Natural killer cell (primary cell): Measurements from ENCODE around the gene SERF1A. TPM values are rescaled to one million over a fixed set of nuclear protein-coding genes. Genes with fewer than 3 reads are reported as not detected.
"Not testable (repeated sequence)": the region's sequence is repeated elsewhere in the genome, so short reads cannot be mapped to it uniquely, and the experiment has no call there.

Source experiments
- ATAC-seq, 3 donors: fragments of 150-1000 bp in 2 of 3; fragments of 200-7000 bp in 1 of 3; cut with Tn5 transposase; 1 replicate in 1 of 3; 2 replicates in 2 of 3; pipeline ENCODE4 v1.10.0; 2021; ENCODE audit warnings: mild to moderate bottlenecking in 2 of 3, moderate library complexity in 2 of 3
- DNase-seq, 2 donors: peaks; one replicate each; pipeline versions ENCODE4 v3.0.0 to v3.0.0-alpha.2; 2013 to 2021; ENCODE audit warnings: mixed read lengths in 1 of 2
- H3K27ac ChIP-seq: one replicate; pipeline ENCODE4 v1.5.1; 2013; ENCODE audit warnings: mild to moderate bottlenecking, low read length
- H3K27me3 ChIP-seq: one replicate; pipeline ENCODE4 v1.6.1; 2013; ENCODE audit warnings: low read length; ENCODE audit not compliant: control insufficient read depth, insufficient read depth
- H3K36me3 ChIP-seq: one replicate; pipeline ENCODE4 v1.6.1; 2013; ENCODE audit warnings: low read length; ENCODE audit not compliant: control insufficient read depth, insufficient read depth
- H3K4me1 ChIP-seq: one replicate; pipeline ENCODE4 v1.6.1; 2013; ENCODE audit warnings: low read length; ENCODE audit not compliant: control insufficient read depth, insufficient read depth
- H3K4me3 ChIP-seq: one replicate; pipeline ENCODE4 v1.5.1; 2013; ENCODE audit warnings: low read length
- H3K9me3 ChIP-seq: one replicate; pipeline ENCODE4 v1.6.1; 2013; ENCODE audit warnings: low read length; ENCODE audit not compliant: control insufficient read depth, insufficient read depth
- H3K27ac Mint-ChIP-seq, 2 donors: one replicate each; pipeline ENCODE4 v1.8.0; 2022; ENCODE audit warnings: mild to moderate bottlenecking in 2 of 2, mixed read lengths in 2 of 2, moderate library complexity in 1 of 2
- H3K27me3 Mint-ChIP-seq, 2 donors: one replicate each; pipeline ENCODE4 v1.8.0; 2022; ENCODE audit warnings: low read depth in 2 of 2, mixed read lengths in 2 of 2
- H3K36me3 Mint-ChIP-seq: one replicate; pipeline ENCODE4 v1.8.0; 2022; ENCODE audit warnings: mixed read lengths
- H3K4me1 Mint-ChIP-seq, 2 donors: one replicate each; pipeline ENCODE4 v1.8.0; 2022; ENCODE audit warnings: mixed read lengths in 2 of 2
- H3K4me3 Mint-ChIP-seq: one replicate; pipeline ENCODE4 v1.8.0; 2022; ENCODE audit warnings: mild to moderate bottlenecking, moderate library complexity, mixed read lengths
- H3K9me3 Mint-ChIP-seq, 2 donors: one replicate each; pipeline ENCODE4 v1.8.0; 2022; ENCODE audit warnings: mixed read lengths in 2 of 2
- WGBS: methylation state at CpG from one replicate; pipeline ENCODE4 v1.1.7; 2013; ENCODE audit warnings: missing lambda C conversion rate; ENCODE audit not compliant: insufficient coverage; 5-methylcytosine and 5-hydroxymethylcytosine counted together
- intact Hi-C: fragments of 100-400 bp; cut with micrococcal nuclease; formaldehyde crosslinking; loops from one replicate; pipeline ENCODE4 v1.14.2; 2022
- total RNA-seq, 4 donors: library from RNA; stranded (reverse); fragments of 120-200 nt in 1 of 4; gene quantifications; one replicate each; pipeline versions ENCODE4 v1.2.3 to v1.2.4, GENCODE V29; 2013 to 2022

SERF1A gene
- 10 to 100 TPM; 11.8 to 18.2 (median 13.2) TPM for total RNA-seq
- 7.5 TPM for total RNA-seq (2013)

DNA sequence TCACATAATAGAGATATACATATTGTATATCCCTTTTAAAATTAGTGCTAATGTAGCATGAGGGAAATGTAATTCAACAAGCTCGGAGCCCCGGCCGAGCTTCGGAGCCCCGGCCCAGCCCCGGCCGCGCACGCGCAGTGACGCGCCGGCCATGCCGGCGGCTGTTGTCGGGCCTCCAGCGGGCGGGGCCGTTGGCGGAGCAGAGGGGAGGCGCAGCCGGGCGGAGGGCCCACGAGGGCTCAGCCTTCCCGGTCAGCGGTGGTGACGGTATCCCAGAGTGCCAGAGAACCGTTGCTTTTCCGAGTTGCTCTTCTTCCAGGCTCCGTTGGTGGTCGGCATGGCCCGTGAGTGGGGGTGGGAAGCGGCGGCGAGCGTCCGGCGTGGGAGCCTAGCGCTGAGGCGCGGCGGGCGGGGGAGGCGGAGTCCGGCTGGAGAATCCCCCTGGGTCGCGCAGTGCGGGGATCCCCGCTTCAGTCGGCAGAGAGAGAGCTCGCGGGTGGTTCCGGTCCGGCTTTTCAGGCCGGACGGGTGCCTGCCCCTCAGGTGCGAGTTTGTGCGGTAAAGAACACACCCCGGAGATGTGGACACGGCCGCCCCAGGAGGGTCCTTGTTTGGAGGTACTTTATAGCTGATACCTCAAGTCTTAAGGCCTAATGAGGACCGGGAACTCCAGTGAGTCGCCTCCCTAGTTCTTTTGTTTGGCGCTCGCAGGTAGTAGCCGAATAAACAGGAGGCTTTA lies at the start of gene SERF1A:
TSS of gene SERF1A (plus strand) at position 137 of the 739 bp plus-strand sequence. CDS start at position 338, 201 bp downstream.
- H3K4me3 ChIP-seq, H3K27me3 ChIP-seq, intact Hi-C loops, H3K27ac Mint-ChIP-seq, H3K27ac ChIP-seq, H3K9me3 ChIP-seq, H3K4me1 Mint-ChIP-seq, DNase-seq, H3K36me3 ChIP-seq, H3K36me3 Mint-ChIP-seq, H3K27me3 Mint-ChIP-seq, H3K9me3 Mint-ChIP-seq, H3K4me1 ChIP-seq, H3K4me3 Mint-ChIP-seq: not testable (repeated sequence)
- WGBS = no CpG with 5 or more reads among the region's 66 CpGs
- ATAC-seq = peak; percentile 90 to 95 (median 93)

GRCh38 chr5:70866778-70867177 lies 33.7 kb upstream of the SERF1A start:
- H3K4me3 Mint-ChIP-seq, H3K27me3 ChIP-seq, H3K36me3 Mint-ChIP-seq, H3K9me3 ChIP-seq, H3K4me1 ChIP-seq, intact Hi-C loops, H3K27ac ChIP-seq, H3K27ac Mint-ChIP-seq, H3K9me3 Mint-ChIP-seq, H3K27me3 Mint-ChIP-seq, ATAC-seq, H3K36me3 ChIP-seq, DNase-seq, H3K4me1 Mint-ChIP-seq, H3K4me3 ChIP-seq: not testable (repeated sequence)
- whole genome bisulfite sequencing = no CpG with 5 or more reads among the region's 2 CpGs

DNA sequence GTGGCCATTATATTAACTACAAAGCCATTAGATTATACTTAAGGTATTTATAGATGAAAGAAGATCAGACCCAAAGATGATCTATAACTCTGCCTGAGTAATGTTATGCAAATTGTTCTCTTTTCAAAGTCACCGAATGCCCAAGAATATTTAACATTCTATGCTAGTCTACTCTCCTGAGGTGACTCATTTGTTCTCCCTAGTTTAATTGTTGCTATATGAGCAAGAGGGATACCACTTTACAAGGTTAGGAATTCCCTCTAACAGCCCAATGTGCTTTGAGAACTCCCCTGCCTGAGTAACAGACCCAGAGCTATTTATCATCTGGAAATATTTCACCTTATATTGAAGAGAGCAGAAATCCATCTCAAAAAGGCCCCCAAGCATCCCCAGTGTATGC lies 29.8 kb upstream of the SERF1A start:
- not testable (repeated sequence) for H3K4me1 ChIP-seq

DNA sequence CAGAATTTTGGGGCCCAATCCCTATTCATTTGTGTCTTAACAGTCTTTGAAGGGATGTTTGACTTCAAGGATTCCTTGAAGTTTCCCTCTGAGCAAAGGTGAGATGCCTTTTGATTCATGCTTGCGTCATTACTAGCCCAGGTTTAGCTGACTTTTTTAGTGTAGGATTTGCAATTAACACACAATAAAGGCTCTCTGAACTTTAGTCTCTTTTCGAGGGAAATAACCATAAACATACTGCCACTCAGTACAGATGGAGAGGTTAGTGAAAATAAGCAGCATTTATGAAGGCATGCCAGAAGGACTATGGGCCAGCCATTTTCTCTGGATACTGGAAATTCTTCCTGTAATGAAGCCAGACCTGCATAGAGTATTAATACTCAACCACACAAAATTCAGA lies 4.4 kb upstream of the SERF1A start:
- intact Hi-C loops, H3K9me3 ChIP-seq, H3K4me3 Mint-ChIP-seq, H3K27me3 ChIP-seq, H3K36me3 Mint-ChIP-seq, H3K27me3 Mint-ChIP-seq, H3K27ac ChIP-seq, H3K4me1 Mint-ChIP-seq, H3K4me1 ChIP-seq, ATAC-seq, H3K36me3 ChIP-seq, H3K9me3 Mint-ChIP-seq, H3K27ac Mint-ChIP-seq, DNase-seq, H3K4me3 ChIP-seq: not testable (repeated sequence)
- no CpG with 5 or more reads among the region's 2 CpGs for WGBS

More for the DNA sequence above, 29.8 kb upstream of the SERF1A start:
- H3K4me3 Mint-ChIP-seq, H3K9me3 ChIP-seq, H3K36me3 Mint-ChIP-seq, ATAC-seq, H3K27me3 Mint-ChIP-seq, H3K27ac Mint-ChIP-seq, H3K36me3 ChIP-seq, H3K4me1 Mint-ChIP-seq, H3K4me3 ChIP-seq, H3K9me3 Mint-ChIP-seq, H3K27me3 ChIP-seq, intact Hi-C loops, DNase-seq, H3K27ac ChIP-seq: not testable (repeated sequence)
- WGBS = no CpG with 5 or more reads among the region's 1 CpG

DNA sequence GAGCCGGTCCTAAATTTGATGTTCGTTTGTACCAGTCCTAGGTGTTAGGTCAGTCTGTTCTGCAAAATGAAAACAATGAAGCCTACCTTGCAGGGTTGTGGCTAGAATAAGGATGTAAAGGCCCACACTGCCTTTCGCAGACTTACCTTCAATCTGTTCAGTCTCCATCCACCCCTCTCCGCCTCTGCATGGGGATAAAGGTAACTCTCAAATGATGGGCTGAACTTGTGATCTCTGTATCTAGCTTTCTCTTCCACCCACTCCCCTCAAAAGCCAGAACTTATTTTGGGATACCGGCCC lies 753 bp downstream of the SERF1A start:
- H3K27ac Mint-ChIP-seq, H3K27ac ChIP-seq, DNase-seq, H3K4me1 ChIP-seq, intact Hi-C loops, H3K36me3 Mint-ChIP-seq, H3K27me3 ChIP-seq, H3K4me1 Mint-ChIP-seq, H3K4me3 ChIP-seq, H3K4me3 Mint-ChIP-seq, H3K27me3 Mint-ChIP-seq, H3K9me3 Mint-ChIP-seq, H3K36me3 ChIP-seq, H3K9me3 ChIP-seq: not testable (repeated sequence)
- no CpG with 5 or more reads among the region's 5 CpGs for WGBS
- peak in 1 of 3 donors; percentile 11 for ATAC-seq

GRCh38 chr5:70906624-70907023 lies 6.2 kb downstream of the SERF1A start:
- H3K4me1 ChIP-seq, H3K27me3 Mint-ChIP-seq, H3K27ac ChIP-seq, H3K4me3 ChIP-seq, H3K27me3 ChIP-seq, H3K36me3 ChIP-seq, intact Hi-C loops, H3K36me3 Mint-ChIP-seq, H3K4me1 Mint-ChIP-seq, DNase-seq, H3K27ac Mint-ChIP-seq, ATAC-seq, H3K9me3 ChIP-seq, H3K9me3 Mint-ChIP-seq, H3K4me3 Mint-ChIP-seq: not testable (repeated sequence)
- WGBS = no CpG with 5 or more reads among the region's 5 CpGs

DNA sequence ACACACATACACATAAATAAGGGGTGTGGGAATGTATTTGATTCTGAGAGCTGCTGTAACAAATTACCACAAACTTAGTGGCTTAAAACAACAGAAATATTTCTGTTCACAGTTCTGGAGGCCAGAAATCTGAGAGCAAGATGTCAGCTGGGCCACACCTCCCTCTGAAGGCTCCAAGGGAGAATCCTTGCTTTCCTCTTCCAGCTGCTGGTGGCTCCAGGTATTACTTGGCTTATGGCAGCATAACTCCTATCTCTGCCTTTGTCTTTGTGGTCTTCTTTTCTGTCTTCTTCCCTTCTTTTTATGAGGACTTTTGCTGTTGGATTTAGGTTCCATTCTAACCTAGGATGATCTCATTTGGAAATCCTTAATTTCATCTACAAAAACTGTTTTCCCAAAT lies 16.4 kb downstream of the SERF1A start:
- intact Hi-C loops, DNase-seq: not testable (repeated sequence)

GRCh38 chr5:70925211-70925562 lies 24.7 kb downstream of the SERF1A start:
- H3K4me1 ChIP-seq, H3K4me1 Mint-ChIP-seq, H3K36me3 Mint-ChIP-seq, H3K4me3 ChIP-seq, H3K36me3 ChIP-seq, H3K27ac ChIP-seq, intact Hi-C loops, H3K9me3 ChIP-seq, DNase-seq, H3K9me3 Mint-ChIP-seq, H3K27ac Mint-ChIP-seq, H3K27me3 Mint-ChIP-seq, H3K27me3 ChIP-seq, H3K4me3 Mint-ChIP-seq: not testable (repeated sequence)
- ATAC-seq = peak; percentile 41 to 60 (median 53)
- WGBS = no CpG with 5 or more reads among the region's 16 CpGs

More for the DNA sequence above, 16.4 kb downstream of the SERF1A start:
- not testable (repeated sequence) for H3K36me3 ChIP-seq, H3K27ac Mint-ChIP-seq, H3K4me1 Mint-ChIP-seq, H3K27me3 ChIP-seq, H3K4me3 ChIP-seq, H3K27ac ChIP-seq, H3K4me3 Mint-ChIP-seq, ATAC-seq, H3K36me3 Mint-ChIP-seq, H3K9me3 Mint-ChIP-seq, H3K27me3 Mint-ChIP-seq, H3K4me1 ChIP-seq, H3K9me3 ChIP-seq
